ENCODE results near the gene ORC3. TPM values are rescaled to one million over a fixed set of nuclear protein-coding genes. Genes with fewer than 3 reads are reported as not detected.

ORC3 gene
- total RNA-seq, 1 experiment from 2014 or later, result 58.7 TPM

DNA sequence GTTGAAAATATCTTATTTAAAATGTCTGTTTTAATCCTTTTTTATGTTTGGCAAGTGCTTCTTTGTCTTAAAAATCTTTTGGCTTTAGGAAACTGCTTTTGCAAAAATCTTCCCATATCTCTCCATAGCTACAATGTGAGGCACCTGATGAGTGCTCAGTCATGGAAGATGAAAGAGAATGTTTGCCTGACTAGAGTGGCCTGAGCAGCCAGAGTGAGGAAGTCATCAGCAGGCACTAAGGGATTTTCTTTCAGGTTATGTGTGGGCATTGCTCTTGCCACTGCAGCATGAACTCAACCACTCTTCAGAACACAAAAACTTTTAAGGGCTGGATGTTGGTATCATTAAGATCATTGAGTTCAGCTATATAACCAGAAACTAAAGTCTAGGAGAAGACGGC lies 64.2 kb downstream of the ORC3 start:
- in situ Hi-C loops (cut with HindIII; ENCODE audit: low sequenced_read_pairs), result no loop called here
- no peak for DNase-seq (ENCODE audit: low spot score)

DNA sequence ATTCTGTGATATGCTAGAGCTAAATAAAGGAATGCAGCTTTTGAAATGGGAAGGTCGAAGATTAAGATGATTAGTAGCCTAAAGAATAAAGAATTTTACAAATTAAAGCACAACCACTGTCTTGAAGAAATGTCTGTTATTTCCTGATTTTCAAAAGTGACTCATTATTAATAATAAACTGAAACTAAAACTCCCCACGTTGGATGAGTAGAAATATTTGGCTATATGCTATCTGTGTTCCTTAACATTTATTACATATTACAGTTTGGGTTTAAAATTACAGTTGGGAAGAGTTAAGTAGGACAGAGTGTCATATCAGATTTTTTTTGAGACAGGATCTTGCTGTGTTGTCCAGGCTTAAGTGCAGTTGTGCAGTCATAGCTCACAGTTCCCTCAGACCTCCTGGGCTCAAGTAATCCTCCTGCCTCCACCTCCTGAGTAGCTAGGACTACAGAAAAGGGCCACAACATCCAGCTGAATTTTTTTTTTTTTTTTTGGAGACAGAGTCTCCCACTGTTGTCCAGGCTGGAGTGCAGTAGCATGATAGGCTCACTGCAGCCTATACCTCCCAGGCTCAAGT lies 65.0 kb downstream of the ORC3 start:
- in situ Hi-C loops (cut with HindIII; ENCODE audit: low sequenced_read_pairs), result no loop called here
- DNase-seq (ENCODE audit: low spot score), result no peak

DNA sequence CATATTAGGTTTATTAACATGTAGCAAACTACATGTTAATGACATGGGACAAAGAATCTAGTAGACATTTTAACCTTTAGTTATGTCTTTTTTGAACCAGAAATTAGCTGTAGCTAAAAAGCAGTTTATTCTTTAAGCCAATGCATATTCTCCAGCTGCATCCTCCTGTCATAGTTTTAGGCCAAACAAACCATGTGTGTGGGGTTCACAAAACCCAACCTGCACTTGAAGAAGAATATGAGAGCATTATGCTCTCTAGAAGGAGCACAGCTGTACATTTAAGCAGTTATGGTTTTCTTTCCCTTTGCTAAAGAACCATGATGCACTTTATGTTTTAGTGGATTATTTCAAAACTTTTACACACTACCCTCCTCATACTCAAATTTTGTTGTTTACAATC lies 65.9 kb downstream of the ORC3 start:
- in situ Hi-C loops (cut with HindIII; ENCODE audit: low sequenced_read_pairs), result no loop called here
- no peak for DNase-seq (ENCODE audit: low spot score)

GRCh38 chr6:87656857-87657256 lies 66.9 kb downstream of the ORC3 start:
- in situ Hi-C loops (cut with HindIII; ENCODE audit: low sequenced_read_pairs), result no loop called here

DNA sequence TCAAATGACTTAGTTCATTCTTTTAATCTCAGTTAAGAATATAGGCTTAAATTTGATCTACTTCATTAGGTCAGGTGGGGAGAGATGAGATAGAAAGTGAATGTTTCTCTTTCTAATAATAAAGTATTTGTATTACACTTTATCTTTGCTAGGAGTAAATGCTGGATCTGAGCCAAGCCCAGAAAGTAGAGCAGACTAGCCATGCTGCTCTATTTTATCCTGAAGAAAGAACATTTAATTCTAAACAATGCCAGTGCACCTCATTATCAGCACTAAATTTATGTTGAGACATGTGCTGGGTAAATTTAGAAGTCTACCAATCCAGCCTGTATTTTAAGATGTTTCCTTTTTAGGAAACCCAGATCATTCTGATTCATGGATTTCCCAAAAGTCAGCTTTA lies 68.6 kb downstream of the ORC3 start:
- DNase-seq (ENCODE audit: low spot score), result no peak
- in situ Hi-C loops (cut with HindIII; ENCODE audit: low sequenced_read_pairs), result no loop called here

More at GRCh38 chr6:87656857-87657256, 66.9 kb downstream of the ORC3 start:
- no peak for DNase-seq (ENCODE audit: low spot score)

DNA sequence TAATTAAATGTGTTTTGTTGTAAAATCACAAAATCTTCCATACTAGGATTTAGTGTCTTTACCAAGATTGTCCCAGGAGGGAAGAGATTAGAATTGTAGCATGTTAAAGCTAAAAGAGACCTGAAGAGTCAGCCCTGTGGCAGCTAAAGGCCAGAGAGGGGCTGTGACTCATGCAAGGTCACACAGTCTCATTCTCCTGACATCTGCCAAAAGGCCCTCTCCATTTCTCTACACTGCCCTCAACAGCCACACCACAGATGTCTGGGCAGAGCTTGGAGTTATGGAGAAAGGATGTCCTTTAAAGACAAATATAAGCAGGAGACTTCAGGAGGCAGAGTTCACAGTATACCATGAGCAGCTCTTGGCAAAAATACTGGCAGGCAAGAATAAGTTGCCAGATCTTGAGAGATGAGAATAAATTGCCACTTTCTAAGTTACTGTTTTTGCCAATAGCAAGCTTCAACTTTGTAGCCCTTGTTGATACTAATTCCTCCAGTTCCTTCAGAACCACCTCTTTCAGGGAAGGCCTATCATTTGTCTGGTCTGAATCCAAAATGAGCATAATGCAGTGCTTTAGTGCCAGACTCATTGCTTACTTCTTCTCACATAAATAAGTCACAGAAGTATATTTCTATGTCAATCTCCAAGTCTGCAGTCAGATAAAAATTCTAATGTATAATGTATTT lies 70.4 kb downstream of the ORC3 start:
- DNase-seq (ENCODE audit: low spot score), result no peak
- in situ Hi-C loops (cut with HindIII; ENCODE audit: low sequenced_read_pairs), result no loop called here

DNA sequence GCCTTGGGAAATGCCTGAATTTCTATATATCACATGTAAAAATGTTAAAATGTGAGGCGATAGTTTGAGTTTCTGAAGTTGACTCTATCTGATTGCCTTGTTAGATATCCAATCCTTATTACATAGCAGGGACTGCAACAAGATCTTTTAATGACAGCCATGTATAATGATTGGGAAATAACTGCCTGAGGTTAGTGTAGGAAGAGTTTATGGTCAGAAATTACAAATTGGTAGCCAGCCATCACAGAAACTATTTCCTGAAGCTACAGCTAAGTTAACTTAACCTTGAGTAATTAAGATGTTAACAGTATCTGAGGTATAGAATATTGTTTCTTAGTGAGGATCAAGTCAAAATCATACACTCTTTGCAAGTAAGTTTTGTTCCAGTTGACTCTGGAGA lies 71.1 kb downstream of the ORC3 start:
- in situ Hi-C loops (cut with HindIII; ENCODE audit: low sequenced_read_pairs), result no loop called here
- no peak for DNase-seq (ENCODE audit: low spot score)

- in situ Hi-C loops (cut with HindIII; ENCODE audit: low sequenced_read_pairs), result no loop called here
- DNase-seq (ENCODE audit: low spot score), result no peak
Measured at GRCh38 chr6:87661503-87661902, 71.6 kb downstream of the ORC3 start.

DNA sequence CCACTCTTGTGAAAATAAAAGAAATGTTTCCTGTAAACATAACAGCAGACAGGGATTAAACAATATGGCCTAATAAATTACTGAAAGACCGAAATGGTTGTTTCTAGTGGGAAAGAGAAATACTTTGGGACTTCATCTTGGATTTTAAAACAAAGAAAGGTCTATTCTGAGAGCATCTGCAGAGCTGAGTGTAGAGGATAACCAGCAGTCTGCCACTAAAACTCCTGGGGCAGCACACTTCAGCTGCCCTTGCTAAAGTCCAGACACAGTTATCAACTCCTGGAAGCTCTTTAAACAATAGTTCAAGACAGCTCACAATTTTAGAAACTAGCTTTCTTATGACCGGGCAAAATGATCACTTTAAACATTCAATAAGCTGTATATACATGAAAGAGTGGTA lies 73.5 kb downstream of the ORC3 start:
- in situ Hi-C loops (cut with HindIII; ENCODE audit: low sequenced_read_pairs), result no loop called here
- DNase-seq (ENCODE audit: low spot score), result no peak

GRCh38 chr6:87664921-87665485 lies 75.1 kb downstream of the ORC3 start:
- in situ Hi-C loops (cut with HindIII; ENCODE audit: low sequenced_read_pairs), result no loop called here

GRCh38 chr6:87667032-87667431 lies 77.1 kb downstream of the ORC3 start:
- in situ Hi-C loops (cut with HindIII; ENCODE audit: low sequenced_read_pairs), result no loop called here

More at GRCh38 chr6:87664921-87665485, 75.1 kb downstream of the ORC3 start:
- DNase-seq (ENCODE audit: low spot score), result no peak

GRCh38 chr6:87668013-87668412 lies 78.1 kb downstream of the ORC3 start:
- in situ Hi-C loops (cut with HindIII; ENCODE audit: low sequenced_read_pairs), result no loop called here
- DNase-seq (ENCODE audit: low spot score), result no peak

More at GRCh38 chr6:87667032-87667431, 77.1 kb downstream of the ORC3 start:
- no peak for DNase-seq (ENCODE audit: low spot score)

- DNase-seq (ENCODE audit: low spot score), result no peak
- in situ Hi-C loops (cut with HindIII; ENCODE audit: low sequenced_read_pairs), result no loop called here
Measured at GRCh38 chr6:87669051-87669450, 79.1 kb downstream of the ORC3 start.

- in situ Hi-C loops (cut with HindIII; ENCODE audit: low sequenced_read_pairs), result no loop called here
- DNase-seq (ENCODE audit: low spot score), result no peak
Measured at GRCh38 chr6:87670707-87671106, 80.8 kb downstream of the ORC3 start.

GRCh38 chr6:87671555-87672029 lies 81.7 kb downstream of the ORC3 start:
- DNase-seq (ENCODE audit: low spot score), result no peak
- in situ Hi-C loops (cut with HindIII; ENCODE audit: low sequenced_read_pairs), result no loop called here

- DNase-seq (ENCODE audit: low spot score), result no peak
- in situ Hi-C loops (cut with HindIII; ENCODE audit: low sequenced_read_pairs), result no loop called here
Measured at GRCh38 chr6:87672641-87673040, 82.7 kb downstream of the ORC3 start.

DNA sequence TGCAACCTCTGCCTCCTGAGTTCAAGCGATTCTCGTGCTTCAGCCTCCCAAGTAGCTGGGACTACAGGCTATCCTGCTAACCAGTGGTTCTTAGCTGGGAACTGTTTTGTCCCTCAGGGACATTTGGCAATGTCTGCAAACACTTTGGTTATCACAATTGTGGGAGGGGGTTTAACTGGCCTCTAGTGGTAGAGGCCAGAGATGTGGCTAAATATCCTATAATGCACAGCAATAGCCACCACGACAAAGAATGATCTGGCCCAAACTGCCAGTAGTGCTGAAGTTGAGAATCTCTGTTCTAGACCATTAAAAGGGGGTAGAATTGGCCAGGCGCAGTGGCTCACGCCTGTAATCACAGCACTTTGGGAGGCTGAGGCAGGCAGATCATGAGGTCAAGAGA lies 83.3 kb downstream of the ORC3 start:
- in situ Hi-C loops (cut with HindIII; ENCODE audit: low sequenced_read_pairs), result no loop called here
- DNase-seq (ENCODE audit: low spot score), result no peak

- DNase-seq (ENCODE audit: low spot score), result no peak
- in situ Hi-C loops (cut with HindIII; ENCODE audit: low sequenced_read_pairs), result no loop called here
Measured at GRCh38 chr6:87674290-87674689, 84.4 kb downstream of the ORC3 start.

GRCh38 chr6:87675004-87675681 lies 85.2 kb downstream of the ORC3 start:
- in situ Hi-C loops (cut with HindIII; ENCODE audit: low sequenced_read_pairs), result no loop called here
- no peak for DNase-seq (ENCODE audit: low spot score)

DNA sequence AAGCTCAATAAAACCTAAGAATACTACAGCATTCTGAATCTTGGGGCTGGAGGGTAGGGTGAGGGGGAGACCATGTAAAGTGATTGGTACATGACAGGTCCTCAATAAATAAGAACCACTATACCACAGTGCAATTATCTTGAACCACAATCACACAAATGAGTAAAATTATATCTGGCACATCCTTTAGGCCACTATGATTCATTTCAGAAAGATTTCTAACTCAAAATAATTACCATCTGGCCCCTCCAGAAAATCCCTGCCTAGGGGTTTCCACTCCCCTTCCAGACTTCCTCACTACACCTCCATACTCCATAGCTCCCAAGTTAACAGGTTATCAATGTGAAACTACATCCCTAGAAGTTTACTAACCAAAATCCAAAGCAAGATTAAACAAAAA lies 92.4 kb downstream of the ORC3 start:
- DNase-seq (ENCODE audit: low spot score), result no peak

More for the DNA sequence above, 92.4 kb downstream of the ORC3 start:
- in situ Hi-C loops (cut with HindIII; ENCODE audit: low sequenced_read_pairs), result no loop called here

All from G401 (cell line).